ENCODE data around the gene MME.
"Not testable (repeated sequence)": the region's sequence is repeated elsewhere in the genome, so short reads cannot be mapped to it uniquely, and the experiment has no call there.

MME gene

DNA sequence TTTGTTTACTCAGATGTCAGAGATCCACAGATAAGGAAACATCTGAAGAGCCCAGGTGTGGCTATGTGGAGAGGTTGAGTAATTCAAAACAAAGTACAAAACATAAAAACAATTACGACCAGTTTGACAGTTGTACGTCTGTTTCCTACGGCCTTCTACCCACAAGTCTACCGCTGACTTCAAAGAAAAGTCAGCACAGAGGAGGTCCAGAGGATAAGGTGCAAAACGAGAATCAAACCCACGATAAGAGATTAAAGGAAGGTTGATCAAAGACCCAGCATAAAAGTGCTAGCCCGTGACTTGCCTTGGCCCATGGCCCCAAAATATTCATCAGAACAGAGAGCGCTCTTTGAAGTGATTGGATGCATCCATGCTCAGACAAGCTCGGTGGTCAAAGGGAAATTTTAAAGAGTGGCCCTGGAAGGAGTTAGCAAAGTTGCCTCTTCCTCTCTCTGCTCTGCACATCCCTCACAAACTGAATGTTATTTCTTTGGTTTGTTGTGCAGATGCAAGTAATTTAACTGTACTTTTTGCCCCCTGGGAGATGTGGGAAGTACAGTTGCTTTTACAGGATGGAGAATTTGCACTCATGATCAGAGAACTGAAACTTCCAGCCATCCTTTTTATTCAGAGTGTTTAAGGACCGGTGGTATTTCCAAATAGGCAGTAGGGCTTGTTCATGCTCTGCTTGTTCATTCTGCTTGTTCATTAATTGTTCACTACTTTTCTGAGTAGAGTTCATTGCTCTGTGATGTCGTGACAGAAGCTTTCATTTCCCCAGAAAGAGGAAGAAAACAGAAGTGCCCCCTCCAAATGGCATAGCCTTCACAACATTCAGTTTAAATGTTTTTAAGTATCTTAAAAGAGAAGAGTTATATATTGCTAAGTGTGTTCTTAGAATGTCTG lies 31.1 kb downstream of the MME start:
- no peak overlapping the region for H3K4me3 ChIP-seq (ENCODE audit: low read length)
- no peak for DNase-seq (ENCODE audit: low read depth)
- TF ChIP-seq, protein P1, sequence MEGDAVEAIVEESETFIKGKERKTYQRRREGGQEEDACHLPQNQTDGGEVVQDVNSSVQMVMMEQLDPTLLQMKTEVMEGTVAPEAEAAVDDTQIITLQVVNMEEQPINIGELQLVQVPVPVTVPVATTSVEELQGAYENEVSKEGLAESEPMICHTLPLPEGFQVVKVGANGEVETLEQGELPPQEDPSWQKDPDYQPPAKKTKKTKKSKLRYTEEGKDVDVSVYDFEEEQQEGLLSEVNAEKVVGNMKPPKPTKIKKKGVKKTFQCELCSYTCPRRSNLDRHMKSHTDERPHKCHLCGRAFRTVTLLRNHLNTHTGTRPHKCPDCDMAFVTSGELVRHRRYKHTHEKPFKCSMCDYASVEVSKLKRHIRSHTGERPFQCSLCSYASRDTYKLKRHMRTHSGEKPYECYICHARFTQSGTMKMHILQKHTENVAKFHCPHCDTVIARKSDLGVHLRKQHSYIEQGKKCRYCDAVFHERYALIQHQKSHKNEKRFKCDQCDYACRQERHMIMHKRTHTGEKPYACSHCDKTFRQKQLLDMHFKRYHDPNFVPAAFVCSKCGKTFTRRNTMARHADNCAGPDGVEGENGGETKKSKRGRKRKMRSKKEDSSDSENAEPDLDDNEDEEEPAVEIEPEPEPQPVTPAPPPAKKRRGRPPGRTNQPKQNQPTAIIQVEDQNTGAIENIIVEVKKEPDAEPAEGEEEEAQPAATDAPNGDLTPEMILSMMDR (conservative IDR thresholded peaks at IDR 0.05; ENCODE audit: low read length) = no peak

DNA sequence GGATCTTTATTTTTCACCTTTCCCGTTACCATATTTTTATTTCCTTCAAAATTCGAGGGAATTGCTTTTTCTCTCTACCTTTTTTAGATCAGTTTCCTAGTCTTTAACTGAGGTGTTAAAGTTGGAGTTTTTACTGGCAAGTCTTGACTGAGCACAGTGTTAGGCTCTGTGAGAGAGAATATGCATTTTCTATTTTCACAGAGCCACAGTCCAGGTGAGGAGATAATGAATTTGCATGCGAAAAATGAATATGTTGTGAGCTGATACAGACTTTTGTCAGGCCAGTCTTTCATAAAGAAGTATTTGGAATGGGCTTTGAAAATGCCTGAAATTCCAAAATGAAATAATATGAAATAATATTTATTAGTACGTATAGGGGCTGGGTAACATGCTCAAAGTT lies 31.9 kb downstream of the MME start:
- no peak for DNase-seq (ENCODE audit: low read depth)
- H3K4me3 ChIP-seq (ENCODE audit: low read length) = no peak overlapping the region
- TF ChIP-seq, protein P1 (conservative IDR thresholded peaks at IDR 0.05; ENCODE audit: low read length) = no peak

GRCh38 chr3:155112661-155113389 lies 32.7 kb downstream of the MME start:
- TF ChIP-seq, protein P1 (conservative IDR thresholded peaks at IDR 0.05; ENCODE audit: low read length) = no peak
- no peak overlapping the region for H3K4me3 ChIP-seq (ENCODE audit: low read length)
- DNase-seq (ENCODE audit: low read depth) = no peak

- H3K4me3 ChIP-seq (ENCODE audit: low read length); DNase-seq (ENCODE audit: low read depth): not testable (repeated sequence)
These were observed 44.6 kb downstream of the MME start for GRCh38 chr3:155124745-155125144.

DNA sequence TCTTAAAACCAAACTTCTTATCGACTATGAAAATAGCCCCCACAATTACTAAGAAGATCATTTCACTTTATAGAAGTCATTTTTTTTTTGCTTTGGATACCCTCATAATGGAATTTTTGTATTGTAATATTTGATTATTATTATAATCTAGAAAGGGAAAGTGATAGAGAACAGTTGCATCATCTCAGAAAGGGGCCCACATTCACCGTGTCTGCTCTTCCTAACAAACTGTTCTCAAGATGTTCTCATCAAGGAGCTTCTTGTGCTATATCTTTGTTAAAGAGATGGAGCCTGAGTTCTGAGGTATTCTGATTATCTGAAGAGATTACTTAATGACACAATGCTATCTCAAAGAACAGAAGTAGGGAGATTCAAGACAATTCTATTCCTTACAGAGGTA lies 49.3 kb downstream of the MME start:
- DNase-seq (ENCODE audit: low read depth) = no peak
- no peak overlapping the region for H3K4me3 ChIP-seq (ENCODE audit: low read length)
- TF ChIP-seq, protein P1 (conservative IDR thresholded peaks at IDR 0.05; ENCODE audit: low read length) = no peak

GRCh38 chr3:155130001-155130400 lies 49.9 kb downstream of the MME start:
- DNase-seq (ENCODE audit: low read depth) = peak; percentile 69
- H3K4me3 ChIP-seq (ENCODE audit: low read length) = no peak overlapping the region
- TF ChIP-seq, protein P1 (conservative IDR thresholded peaks at IDR 0.05; ENCODE audit: low read length) = no peak

- peak; percentile 27 for DNase-seq (ENCODE audit: low read depth)
- TF ChIP-seq, protein P1 (conservative IDR thresholded peaks at IDR 0.05; ENCODE audit: low read length) = no peak
- H3K4me3 ChIP-seq (ENCODE audit: low read length) = no peak overlapping the region
These were observed 51.0 kb downstream of the MME start for GRCh38 chr3:155131104-155131503.

DNA sequence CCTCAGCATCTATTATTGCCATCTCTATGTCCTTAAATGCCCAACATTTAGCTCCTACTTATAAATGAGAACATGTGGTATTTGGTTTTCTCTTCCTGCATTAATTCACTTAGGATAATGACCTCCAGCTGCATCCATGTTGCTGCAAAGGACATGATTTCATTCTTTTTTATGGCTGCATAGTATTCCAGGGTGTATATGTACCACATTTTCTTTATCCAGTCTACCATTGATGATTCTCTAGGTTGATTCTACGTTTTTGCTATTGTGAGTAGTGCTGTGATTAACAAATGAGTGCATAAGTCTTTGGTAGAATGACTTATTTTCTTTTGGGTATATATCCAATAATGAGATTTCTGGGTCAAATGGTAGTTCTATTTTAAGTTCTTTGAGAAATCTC lies 54.2 kb downstream of the MME start:
- not testable (repeated sequence) for DNase-seq (ENCODE audit: low read depth); H3K4me3 ChIP-seq (ENCODE audit: low read length)

Data from AG10803 (cell line).